OCI-LY3 (cell line): ENCODE data around the gene TRANK1.

Experiments used
- H2AFZ ChIP-seq: fragments of 200-600, 300-600 bp; shearing (Covaris generic); 2 replicates; pipeline ENCODE4 v1.6.0; 2014; ENCODE audit warnings: antibody characterized with exemption, low read depth, low read length
- H3K27ac ChIP-seq: fragments of 200-600, 300-600 bp; sonication (generic); 2 replicates; pipeline ENCODE4 v1.5.1; 2014; ENCODE audit warnings: mild to moderate bottlenecking, low read length, moderate library complexity, mixed read lengths
- H3K27me3 ChIP-seq: fragments of 200-600, 300-600 bp; sonication (generic); 2 replicates; pipeline ENCODE4 v1.6.1; 2014; ENCODE audit warnings: low read depth, low read length, mixed read lengths
- H3K36me3 ChIP-seq: fragments of 200-600, 300-600 bp; sonication (generic); replicated peaks from 2 replicates; pipeline ENCODE3; 2014; ENCODE audit warnings: low read depth, low read length, mixed read lengths
- H3K4me1 ChIP-seq: fragments of 300-600, 200-600 bp; sonication (generic); 2 replicates; pipeline ENCODE4 v1.6.1; 2014; ENCODE audit warnings: low read length, mixed read lengths
- H3K4me2 ChIP-seq: fragments of 200-600, 300-600 bp; sonication (generic); 2 replicates; pipeline ENCODE4 v1.6.1; 2014; ENCODE audit warnings: low read length, mixed read lengths
- H3K4me3 ChIP-seq: fragments of 300-600, 200-600 bp; sonication (generic); 2 replicates; pipeline ENCODE4 v1.5.1; 2014; ENCODE audit warnings: antibody characterized with exemption, mild to moderate bottlenecking, low read length, moderate library complexity
- H3K79me2 ChIP-seq: fragments of 300-600, 200-600 bp; shearing (Covaris generic); 2 replicates; pipeline ENCODE4 v1.6.1; 2014; ENCODE audit warnings: mild to moderate bottlenecking, low read length, mixed read lengths
- H3K9ac ChIP-seq: fragments of 300-600, 200-600 bp; shearing (Covaris generic); 2 replicates; pipeline ENCODE4 v1.6.0; 2014; ENCODE audit warnings: mild to moderate bottlenecking, low read length, moderate library complexity
- H3K9me3 ChIP-seq: fragments of 200-600, 300-600 bp; shearing (Covaris generic); 2 replicates; pipeline ENCODE4 v1.6.1; 2014; ENCODE audit warnings: low read length, mixed read lengths; ENCODE audit not compliant: insufficient read depth
- H4K20me1 ChIP-seq: fragments of 200-600, 300-600 bp; sonication (generic); 2 replicates; pipeline ENCODE4 v1.6.1; 2016; ENCODE audit warnings: low read length, mixed read lengths; ENCODE audit not compliant: insufficient read depth
- EZH2phosphoT487 ChIP-seq: fragments of 200-600 bp; shearing (Covaris generic); IDR thresholded peaks from 2 replicates; pipeline ENCODE4 v1.6.1; 2018; ENCODE audit warnings: antibody characterized with exemption, mixed run types, low read depth
- TF ChIP-seq, protein P1 (sequence below): fragments of 200-600, 300-600 bp; sonication (generic); IDR thresholded peaks from 2 replicates; pipeline ENCODE4 v1.5.1; 2014; ENCODE audit warnings: antibody characterized with exemption, low read length, low read depth

The TRANK1 gene

DNA sequence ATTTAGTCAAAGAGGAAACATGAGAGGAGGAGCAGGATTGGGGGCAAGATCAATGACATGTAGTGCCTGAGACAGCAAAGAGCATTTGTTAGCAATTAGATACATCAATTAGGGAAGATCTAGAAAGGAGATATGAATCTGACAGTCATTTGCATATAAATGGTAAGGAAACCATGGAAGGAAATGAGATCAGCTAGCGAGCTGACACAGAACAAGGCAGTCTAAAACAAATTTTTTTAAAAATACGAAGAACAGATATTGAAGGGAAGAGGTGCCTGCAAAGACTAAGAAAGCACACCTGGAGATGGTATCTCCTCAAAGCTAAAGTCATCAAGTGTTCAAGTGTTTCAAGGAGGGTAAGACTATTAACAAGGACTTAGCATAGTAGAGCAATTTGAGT is 43.5 kb upstream of the TRANK1 start:
- Histone ChIP-seq H3K27ac (peak overlapping the region; percentile 88), H3K4me2 (peak overlapping the region; percentile 83), H3K36me3 (peaks cover 82% of the 10 kb centered on the region), H3K4me3 (peak overlapping the region; percentile 90), H3K79me2 (peaks cover 61% of the 10 kb centered on the region), H3K9me3 (no peaks in the 10 kb centered on the region), H3K4me1 (peaks cover 32% of the 10 kb centered on the region), H4K20me1 (peaks cover 32% of the 10 kb centered on the region), H3K27me3 (no peaks in the 10 kb centered on the region), H3K9ac (peak overlapping the region; percentile 36), H2AFZ (no peak overlapping the region)
- TF ChIP-seq, protein P1, sequence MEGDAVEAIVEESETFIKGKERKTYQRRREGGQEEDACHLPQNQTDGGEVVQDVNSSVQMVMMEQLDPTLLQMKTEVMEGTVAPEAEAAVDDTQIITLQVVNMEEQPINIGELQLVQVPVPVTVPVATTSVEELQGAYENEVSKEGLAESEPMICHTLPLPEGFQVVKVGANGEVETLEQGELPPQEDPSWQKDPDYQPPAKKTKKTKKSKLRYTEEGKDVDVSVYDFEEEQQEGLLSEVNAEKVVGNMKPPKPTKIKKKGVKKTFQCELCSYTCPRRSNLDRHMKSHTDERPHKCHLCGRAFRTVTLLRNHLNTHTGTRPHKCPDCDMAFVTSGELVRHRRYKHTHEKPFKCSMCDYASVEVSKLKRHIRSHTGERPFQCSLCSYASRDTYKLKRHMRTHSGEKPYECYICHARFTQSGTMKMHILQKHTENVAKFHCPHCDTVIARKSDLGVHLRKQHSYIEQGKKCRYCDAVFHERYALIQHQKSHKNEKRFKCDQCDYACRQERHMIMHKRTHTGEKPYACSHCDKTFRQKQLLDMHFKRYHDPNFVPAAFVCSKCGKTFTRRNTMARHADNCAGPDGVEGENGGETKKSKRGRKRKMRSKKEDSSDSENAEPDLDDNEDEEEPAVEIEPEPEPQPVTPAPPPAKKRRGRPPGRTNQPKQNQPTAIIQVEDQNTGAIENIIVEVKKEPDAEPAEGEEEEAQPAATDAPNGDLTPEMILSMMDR: no peak
- no peak for TF ChIP-seq EZH2phosphoT487

DNA sequence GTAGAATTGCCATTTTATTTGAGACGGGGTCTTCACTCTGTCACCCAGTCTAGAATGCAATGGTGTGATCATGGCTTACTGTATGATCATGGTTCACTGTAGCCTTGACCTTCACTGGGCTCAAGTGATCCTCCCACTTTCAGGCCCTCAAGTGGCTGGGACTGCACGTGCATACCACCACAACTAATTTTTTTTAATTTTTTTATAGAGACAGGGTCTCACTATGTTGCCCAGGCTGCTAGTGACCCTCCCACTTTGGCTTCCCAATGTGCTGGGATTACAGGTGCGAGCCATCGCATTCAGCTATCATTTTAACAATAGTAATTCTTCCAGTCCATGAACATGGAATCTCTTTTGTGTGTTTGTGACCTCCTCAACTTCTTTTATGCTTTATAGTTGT is 36.2 kb upstream of the TRANK1 start:
- Histone ChIP-seq H3K9me3 (0 out of 2 replicates have a peak, but pooled peaks cover 2% of the 10 kb centered on the region), H3K4me1 (no peaks in the 10 kb centered on the region), H3K4me3 (no peak overlapping the region), H3K27ac (no peak overlapping the region), H3K36me3 (peaks cover 53% of the 10 kb centered on the region), H2AFZ (no peak overlapping the region), H3K4me2 (no peak overlapping the region), H3K9ac (no peak overlapping the region), H4K20me1 (no peaks in the 10 kb centered on the region), H3K79me2 (no peaks in the 10 kb centered on the region), H3K27me3 (no peaks in the 10 kb centered on the region)
- no peak for TF ChIP-seq EZH2phosphoT487
- TF ChIP-seq, protein P1: no peak

DNA sequence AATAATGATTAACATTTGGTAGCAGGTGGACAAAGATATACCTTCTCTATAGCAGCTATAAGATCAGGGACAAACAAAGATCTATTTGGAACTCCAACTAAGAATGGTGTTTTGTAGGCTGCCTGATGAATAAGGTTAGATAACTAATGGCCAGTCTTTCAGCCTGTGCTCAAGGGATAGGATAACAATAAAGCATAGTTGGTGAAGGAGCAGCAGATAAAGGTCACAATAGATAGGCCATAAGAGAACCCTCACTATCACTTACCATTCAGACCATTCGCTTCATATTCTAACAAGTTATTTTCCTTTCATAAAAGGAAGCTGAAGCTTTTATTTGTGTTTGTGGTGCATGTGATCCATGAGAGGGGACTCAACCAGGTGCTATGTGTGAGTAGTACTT is 28.3 kb upstream of the TRANK1 start:
- no peak overlapping the region for H3K4me2 ChIP-seq
- no peaks in the 10 kb centered on the region for H3K36me3 ChIP-seq
- H3K9ac ChIP-seq: no peak overlapping the region
- TF ChIP-seq EZH2phosphoT487: no peak
- TF ChIP-seq, protein P1: no peak
- H3K79me2 ChIP-seq: no peaks in the 10 kb centered on the region
- no peak overlapping the region for H3K4me3 ChIP-seq
- peaks cover 27% of the 10 kb centered on the region for H3K4me1 ChIP-seq
- no peaks in the 10 kb centered on the region for H3K27me3 ChIP-seq
- no peak overlapping the region for H3K27ac ChIP-seq
- H3K9me3 ChIP-seq: no peaks in the 10 kb centered on the region
- H2AFZ ChIP-seq: no peak overlapping the region
- H4K20me1 ChIP-seq: no peaks in the 10 kb centered on the region

DNA sequence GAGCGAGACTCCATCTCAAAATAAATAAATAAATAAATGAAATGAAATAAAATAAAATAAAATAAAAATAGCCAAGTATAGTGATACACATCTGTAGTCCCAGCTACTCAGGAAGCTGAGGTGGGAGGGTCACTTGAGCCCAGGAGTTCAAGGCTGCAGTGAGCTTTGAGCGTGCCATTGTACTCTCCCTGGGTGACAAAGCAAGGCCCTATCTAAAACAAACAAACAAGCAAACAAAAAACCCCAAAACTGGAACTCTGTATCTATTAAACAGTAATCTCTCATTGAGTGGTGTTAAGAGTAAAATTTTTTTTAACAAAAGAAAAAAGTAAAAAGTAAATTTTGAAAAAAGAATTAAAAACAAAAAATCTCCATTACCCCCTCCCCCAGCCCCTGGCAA is 27.3 kb upstream of the TRANK1 start:
- Histone ChIP-seq H3K4me1 (peaks cover 27% of the 10 kb centered on the region), H3K4me2 (no peak overlapping the region), H3K36me3 (no peaks in the 10 kb centered on the region), H4K20me1 (no peaks in the 10 kb centered on the region), H3K4me3 (no peak overlapping the region), H3K27me3 (no peaks in the 10 kb centered on the region), H2AFZ (no peak overlapping the region), H3K79me2 (no peaks in the 10 kb centered on the region), H3K9me3 (no peaks in the 10 kb centered on the region), H3K9ac (no peak overlapping the region), H3K27ac (no peak overlapping the region)
- TF ChIP-seq EZH2phosphoT487: no peak
- TF ChIP-seq, protein P1: no peak
